Measurements from ENCODE around the gene GTF2IRD1.
"Not testable (repeated sequence)": the region's sequence is repeated elsewhere in the genome, so short reads cannot be mapped to it uniquely, and the experiment has no call there.

The GTF2IRD1 gene

GRCh38 chr7:74606909-74607510 is 153.3 kb downstream of the GTF2IRD1 start:
- DNase-seq: no peak

GRCh38 chr7:74612015-74612829 is 158.5 kb downstream of the GTF2IRD1 start:
- DNase-seq: no peak

GRCh38 chr7:74615933-74616780 is 162.5 kb downstream of the GTF2IRD1 start:
- no peak for DNase-seq

- no peak for DNase-seq
Measured at GRCh38 chr7:74617180-74617744, 163.6 kb downstream of the GTF2IRD1 start.

- no peak for DNase-seq
Measured at GRCh38 chr7:74619235-74619860, 165.6 kb downstream of the GTF2IRD1 start.

- no peak for DNase-seq
Measured at GRCh38 chr7:74622228-74622749, 168.6 kb downstream of the GTF2IRD1 start.

GRCh38 chr7:74623135-74623534 is 169.4 kb downstream of the GTF2IRD1 start:
- no peak for DNase-seq

GRCh38 chr7:74625446-74625845 is 171.7 kb downstream of the GTF2IRD1 start:
- no peak for DNase-seq

- no peak for DNase-seq
Measured at GRCh38 chr7:74627661-74628411, 174.1 kb downstream of the GTF2IRD1 start.

GRCh38 chr7:74632505-74632904 is 178.8 kb downstream of the GTF2IRD1 start:
- no peak for DNase-seq

GRCh38 chr7:74633451-74633921 is 179.8 kb downstream of the GTF2IRD1 start:
- no peak for DNase-seq

GRCh38 chr7:74637745-74638144 is 184.0 kb downstream of the GTF2IRD1 start:
- no peak for DNase-seq

- DNase-seq: peak; percentile 42
Measured at GRCh38 chr7:74650055-74650454, 196.3 kb downstream of the GTF2IRD1 start.

- not testable (repeated sequence) for DNase-seq
Measured at GRCh38 chr7:74650493-74651132, 196.9 kb downstream of the GTF2IRD1 start.

- not testable (repeated sequence) for DNase-seq
Measured at GRCh38 chr7:74651133-74651504, 197.4 kb downstream of the GTF2IRD1 start.

All from T-helper 9 cell (primary cell).